AG04449 (cell line): ENCODE measurements around the gene EGR2.

Experiments used
- CTCF ChIA-PET: fragments of 350-600 bp; formaldehyde crosslinking; extraction: SDS; loops from one replicate; lab custom pipeline; 2021; ENCODE audit warnings: antibody characterized with exemption; lab: Yijun Ruan, JAX
- POLR2A ChIA-PET: fragments of 400-600, 350-600 bp; formaldehyde crosslinking; extraction: SDS; loops from one replicate; lab custom pipeline; 2020; ENCODE audit warnings: antibody characterized with exemption, inconsistent platforms; lab: Yijun Ruan, JAX
- DNase-seq: peaks from one replicate; pipeline ENCODE4 v3.0.0-alpha.2; 2010; ENCODE audit warnings: low read depth, low spot score
- H3K4me3 ChIP-seq: 2 replicates; pipeline ENCODE4 v1.5.1; 2011; ENCODE audit warnings: low read depth, mild to moderate bottlenecking, control low read depth, low read length
- CTCF ChIP-seq: IDR thresholded peaks from one replicate; pipeline ENCODE4 v1.5.1; 2011; ENCODE audit warnings: mild to moderate bottlenecking, moderate library complexity, low read length, control low read depth, inconsistent platforms; ENCODE audit not compliant: insufficient read depth; ENCODE audit errors: missing control alignments

Gene EGR2

GRCh38 chr10:62843600-62843999 lies 27.4 kb upstream of the EGR2 start:
- no peak overlapping the region for H3K4me3 ChIP-seq
- DNase-seq, result no peak
- TF ChIP-seq CTCF, result no peak
- ChIA-PET CTCF (interaction anchor here (1.0 kb wide), 1 partner anchor 250 kb away, joined by 4 read pairs; no protein-coding TSS in a partner anchor), POLR2A (no interaction called here)

- no peak for TF ChIP-seq CTCF
- CTCF ChIA-PET, result interaction anchor here (1.0 kb wide), 1 partner anchor 249 kb away, joined by 4 read pairs; no protein-coding TSS in a partner anchor
- POLR2A ChIA-PET, result no interaction called here
- no peak for DNase-seq
- H3K4me3 ChIP-seq, result no peak overlapping the region
Measured at GRCh38 chr10:62842983-62843382, 26.8 kb upstream of the EGR2 start.

GRCh38 chr10:62839590-62839989 lies 23.4 kb upstream of the EGR2 start:
- DNase-seq, result no peak
- ChIA-PET POLR2A (no interaction called here), CTCF (interaction anchor here (1.3 kb wide), 1 partner anchor 22 kb away, joined by 4 read pairs; no protein-coding TSS in a partner anchor)
- no peak for TF ChIP-seq CTCF
- no peak overlapping the region for H3K4me3 ChIP-seq

- no peak for TF ChIP-seq CTCF
- ChIA-PET POLR2A (interaction anchor here (0.9 to 1.2 kb wide), 2 partner anchors 13 to 255 kb away, joined by 3 to 4 read pairs; no protein-coding TSS in a partner anchor), CTCF (interaction anchor here (0.7 to 2.4 kb wide), 5 partner anchors 13 to 238 kb away, joined by 3 to 19 read pairs (median 7); no protein-coding TSS in a partner anchor)
- no peak overlapping the region for H3K4me3 ChIP-seq
- DNase-seq, result peak; percentile 42
Measured at GRCh38 chr10:62831346-62831745, 15.2 kb upstream of the EGR2 start.

GRCh38 chr10:62830679-62831078 lies 14.5 kb upstream of the EGR2 start:
- no peak for DNase-seq
- ChIA-PET POLR2A (interaction anchor here (1.2 kb wide), 1 partner anchor 254 kb away, joined by 4 read pairs; no protein-coding TSS in a partner anchor), CTCF (interaction anchor here (0.8 to 2.4 kb wide), 5 partner anchors 12 to 237 kb away, joined by 4 to 19 read pairs (median 7); no protein-coding TSS in a partner anchor)
- TF ChIP-seq CTCF, result no peak
- H3K4me3 ChIP-seq, result no peak overlapping the region

GRCh38 chr10:62829622-62830021 lies 13.5 kb upstream of the EGR2 start:
- POLR2A ChIA-PET, result no interaction called here
- no peak overlapping the region for H3K4me3 ChIP-seq
- TF ChIP-seq CTCF, result no peak
- DNase-seq, result no peak
- CTCF ChIA-PET, result interaction anchor here (1.0 to 2.7 kb wide), 4 partner anchors 11 to 328 kb away, joined by 3 to 19 read pairs (median 13); no protein-coding TSS in a partner anchor
